ENCODE data around the gene ARMC7. TPM values are rescaled to one million over a fixed set of nuclear protein-coding genes. Genes with fewer than 3 reads are reported as not detected.
"Not testable (repeated sequence)": the region's sequence is repeated elsewhere in the genome, so short reads cannot be mapped to it uniquely, and the experiment has no call there.

The ARMC7 gene
- total and polyA plus RNA-seq, 2 of the 4 experiments (the other 2 are of a cell fraction), result 1.8 to 6.9 TPM

GRCh38 chr17:75155191-75155601, 45.4 kb downstream of the ARMC7 start:
- H3K23ac ChIP-seq (ENCODE audit: low read depth, low read length), result no peak overlapping the region
- H4K8ac ChIP-seq (ENCODE audit: low read depth in 2 of 2, low read length in 2 of 2), result peak overlapping the region in 1 of 2 experiments; percentile 92; a peak in 2 of 4 replicates
- H2AK5ac ChIP-seq (ENCODE audit: low read depth, low read length), result no peak overlapping the region
- H4K5ac ChIP-seq (ENCODE audit: low read depth, low read length), result no peak overlapping the region
- ATAC-seq (ENCODE audit: low read depth) (no peak), DNase-seq (no peak)
- no peak overlapping the region for H3K14ac ChIP-seq (replicated peaks; ENCODE audit: low read depth, low read length)
- no peak overlapping the region for H2AFZ ChIP-seq (replicated peaks; ENCODE audit: low read length, poor library complexity)
- H3K9me3 ChIP-seq (ENCODE audit: control insufficient read depth, insufficient read depth, low read length), result no peaks in the 10 kb centered on the region
- H2BK120ac ChIP-seq (ENCODE audit: low read depth, low read length), result no peak overlapping the region
- no peak overlapping the region for H3K9ac ChIP-seq (ENCODE audit: low read depth, low read length)
- no CpG with 5 or more reads among the region's 3 CpGs for WGBS, 2 experiments (ENCODE audit: extremely low coverage in 2 of 2, insufficient read length in 1 of 2)
- no peak overlapping the region for H3K4ac ChIP-seq (ENCODE audit: low read depth, low read length)
- no peak overlapping the region for H2BK15ac ChIP-seq (ENCODE audit: low read depth, low read length)
- CTCF ChIA-PET, result no interaction called here
- no peak overlapping the region for H3K4me2 ChIP-seq (ENCODE audit: low read depth, low read length)
- H3K79me1 ChIP-seq (ENCODE audit: low read depth in 1 of 2, low read length in 2 of 2), result peaks cover 3 to 35% of the 10 kb centered on the region in 2 experiments; a peak in 3 of 4 replicates
- dilution Hi-C loops (cut with HindIII; ENCODE audit: low sequenced_read_pairs, unreplicated experiment) (no loop called here), in situ Hi-C loops (cut with MboI; ENCODE audit: low sequenced_read_pairs) (no loop called here), intact Hi-C loops (cut with micrococcal nuclease) (no loop called here)
- H3K4me1 ChIP-seq (ENCODE audit: control insufficient read depth, insufficient read depth, low read length), result peaks cover 3% of the 10 kb centered on the region
- no peaks in the 10 kb centered on the region for H3K36me3 ChIP-seq (ENCODE audit: control insufficient read depth, insufficient read depth, low read length)
- no peak for TF ChIP-seq MAZ (IDR thresholded peaks at IDR 0.05; ENCODE audit: borderline replicate concordance, low read depth, low read length)
- no peak for TF ChIP-seq MAFK (IDR thresholded peaks at IDR 0.05; ENCODE audit: low read depth, low read length)
- no peak for TF ChIP-seq MXI1 (IDR thresholded peaks at IDR 0.05; ENCODE audit: borderline replicate concordance, low read depth, low read length)
- no peak for TF ChIP-seq SMC3 (IDR thresholded peaks at IDR 0.05; ENCODE audit: low read depth, low read length)
- TF ChIP-seq RAD21 (IDR thresholded peaks at IDR 0.05; ENCODE audit: low read length), result no peak
- no peak for TF ChIP-seq POLR2A (IDR thresholded peaks at IDR 0.05; ENCODE audit: low read depth, low read length)
- TF ChIP-seq FOS (IDR thresholded peaks at IDR 0.05; ENCODE audit: low read depth, low read length), result no peak
- no peak for TF ChIP-seq RFX5 (IDR thresholded peaks at IDR 0.05; ENCODE audit: low read depth, low read length)
- TF ChIP-seq CHD1 (IDR thresholded peaks at IDR 0.05; ENCODE audit: low read depth, low read length), result no peak
- TF ChIP-seq USF2 (IDR thresholded peaks at IDR 0.05; ENCODE audit: low read depth, low read length), result no peak
- H3K27me3 ChIP-seq (ENCODE audit: control insufficient read depth, insufficient read depth, low read length), result no peaks in the 10 kb centered on the region
- no peak overlapping the region for H2BK20ac ChIP-seq (ENCODE audit: low read depth, low read length)
- peaks cover 11% of the 10 kb centered on the region for H4K20me1 ChIP-seq (ENCODE audit: insufficient read depth, low read length)
- POLR2A ChIA-PET (ENCODE audit: unreplicated experiment), result interaction anchor here (0.6 kb wide), 2 partner anchors 17 to 262 kb away, joined by 3 to 4 read pairs; no protein-coding TSS in a partner anchor
- no peak overlapping the region for H3K27ac ChIP-seq (ENCODE audit: insufficient read depth, low read length)
- peaks cover 9% of the 10 kb centered on the region; the same call in 1 of the 2 replicates for H3K9me1 ChIP-seq (ENCODE audit: insufficient read depth, low read length)
- no peak overlapping the region for H3K4me3 ChIP-seq (ENCODE audit: insufficient read depth, low read depth, low read length)
- no peak overlapping the region for H2BK5ac ChIP-seq (ENCODE audit: low read depth, low read length, poor library complexity, severe bottlenecking)
- no peak overlapping the region for H3K18ac ChIP-seq (ENCODE audit: low read depth, low read length)
- no peak overlapping the region for H2AK9ac ChIP-seq (replicated peaks; ENCODE audit: low read depth, low read length, poor library complexity)
- H3K56ac ChIP-seq (ENCODE audit: extremely low read depth, insufficient read depth, low read length), result no peak overlapping the region
- BruUV-seq (replicated peaks), result no TSS peak
- H4K91ac ChIP-seq (ENCODE audit: insufficient read depth, low read depth, low read length), result no peak overlapping the region

GRCh38 chr17:75158480-75158879, 48.7 kb downstream of the ARMC7 start:
- H2BK120ac ChIP-seq (ENCODE audit: low read depth, low read length); H2BK5ac ChIP-seq (ENCODE audit: low read depth, low read length, poor library complexity, severe bottlenecking); H3K56ac ChIP-seq (ENCODE audit: extremely low read depth, insufficient read depth, low read length); H3K9me1 ChIP-seq (ENCODE audit: insufficient read depth, low read length); H3K14ac ChIP-seq (replicated peaks; ENCODE audit: low read depth, low read length); intact Hi-C loops (cut with micrococcal nuclease); H3K4ac ChIP-seq (ENCODE audit: low read depth, low read length); H3K23ac ChIP-seq (ENCODE audit: low read depth, low read length); H3K4me3 ChIP-seq (ENCODE audit: insufficient read depth, low read depth, low read length); H3K27ac ChIP-seq (ENCODE audit: insufficient read depth, low read length); H2BK15ac ChIP-seq (ENCODE audit: low read depth, low read length); H4K91ac ChIP-seq (ENCODE audit: insufficient read depth, low read depth, low read length); in situ Hi-C loops (cut with MboI; ENCODE audit: low sequenced_read_pairs); H4K5ac ChIP-seq (ENCODE audit: low read depth, low read length); POLR2A ChIA-PET (ENCODE audit: unreplicated experiment); dilution Hi-C loops (cut with HindIII; ENCODE audit: low sequenced_read_pairs, unreplicated experiment); H2AFZ ChIP-seq (replicated peaks; ENCODE audit: low read length, poor library complexity); H4K8ac ChIP-seq (ENCODE audit: low read depth in 2 of 2, low read length in 2 of 2); H3K36me3 ChIP-seq (ENCODE audit: control insufficient read depth, insufficient read depth, low read length); H3K27me3 ChIP-seq (ENCODE audit: control insufficient read depth, insufficient read depth, low read length); H3K9ac ChIP-seq (ENCODE audit: low read depth, low read length); H2BK20ac ChIP-seq (ENCODE audit: low read depth, low read length); H2AK5ac ChIP-seq (ENCODE audit: low read depth, low read length); H4K20me1 ChIP-seq (ENCODE audit: insufficient read depth, low read length); H3K18ac ChIP-seq (ENCODE audit: low read depth, low read length); H3K4me2 ChIP-seq (ENCODE audit: low read depth, low read length); CTCF ChIA-PET; ATAC-seq (ENCODE audit: low read depth); H3K9me3 ChIP-seq (ENCODE audit: control insufficient read depth, insufficient read depth, low read length); BruUV-seq (replicated peaks); H3K4me1 ChIP-seq (ENCODE audit: control insufficient read depth, insufficient read depth, low read length); H2AK9ac ChIP-seq (replicated peaks; ENCODE audit: low read depth, low read length, poor library complexity): not testable (repeated sequence)
- no CpG with 5 or more reads among the region's 8 CpGs for WGBS, 2 experiments (ENCODE audit: extremely low coverage in 2 of 2, insufficient read length in 1 of 2)
- H3K79me1 ChIP-seq (ENCODE audit: low read depth in 1 of 2, low read length in 2 of 2), result peaks cover 4 to 28% of the 10 kb centered on the region in 2 experiments; a peak in 3 of 4 replicates
- peak; percentile 38 for DNase-seq
